CD14-positive monocyte (primary cell): ENCODE data around the gene USP53. TPM values are rescaled to one million over a fixed set of nuclear protein-coding genes. Genes with fewer than 3 reads are reported as not detected.
"Not testable (repeated sequence)": the region's sequence is repeated elsewhere in the genome, so short reads cannot be mapped to it uniquely, and the experiment has no call there.

Experiments used
- DNase-seq, 3 donors: peaks; one replicate each; pipeline ENCODE4 v3.0.0-alpha.2; 2011 to 2022
- H2AFZ ChIP-seq: 2 replicates; pipeline ENCODE4 v1.6.0; 2012; ENCODE audit warnings: mild to moderate bottlenecking, low read depth, low read length, inconsistent platforms; ENCODE audit not compliant: insufficient read depth, poor library complexity, severe bottlenecking
- H3K27ac ChIP-seq, 2 donors: 1 replicate in 1 of 2; 2 replicates in 1 of 2; pipeline ENCODE4 v1.5.1; 2012 to 2013; ENCODE audit warnings: low read length in 2 of 2, control low read depth in 1 of 2, inconsistent platforms in 1 of 2, low read depth in 1 of 2, mild to moderate bottlenecking in 1 of 2
- H3K27me3 ChIP-seq, 2 donors: one replicate each; pipeline versions ENCODE4 v1.6.0 to v1.6.1; 2011 to 2013; ENCODE audit warnings: low read length in 2 of 2; ENCODE audit not compliant: control insufficient read depth in 2 of 2, insufficient read depth in 2 of 2
- H3K36me3 ChIP-seq, 2 donors: replicated peaks in 1 of 2; 1 replicate in 1 of 2; 2 replicates in 1 of 2; pipeline versions ENCODE4 v1.5.1 to v1.6.1; 2012 to 2013; ENCODE audit warnings: low read length in 2 of 2, control low read depth in 1 of 2, inconsistent platforms in 1 of 2, mild to moderate bottlenecking in 1 of 2; ENCODE audit not compliant: insufficient read depth in 2 of 2, control insufficient read depth in 1 of 2
- H3K4me1 ChIP-seq, 2 donors: 1 replicate in 1 of 2; 2 replicates in 1 of 2; pipeline versions ENCODE4 v1.5.1 to v1.6.1; 2012 to 2013; ENCODE audit warnings: low read length in 2 of 2, control low read depth in 1 of 2, inconsistent platforms in 1 of 2, mild to moderate bottlenecking in 1 of 2, moderate library complexity in 1 of 2; ENCODE audit not compliant: insufficient read depth in 2 of 2, control insufficient read depth in 1 of 2
- H3K4me2 ChIP-seq: replicated peaks from 2 replicates; pipeline ENCODE3; 2012; ENCODE audit warnings: low read length, moderate library complexity, mild to moderate bottlenecking; ENCODE audit not compliant: poor library complexity, severe bottlenecking; ENCODE audit errors: extremely low read depth
- H3K4me3 ChIP-seq, 3 experiments: fragments of 200-600 bp in 1 of 3; sonication (generic) in 1 of 3; replicated peaks in 1 of 3; 1 replicate in 2 of 3; 2 replicates in 1 of 3; pipeline ENCODE4 v1.5.1; 2011 to 2013; ENCODE audit warnings: low read length in 3 of 3, mild to moderate bottlenecking in 3 of 3, control low read depth in 2 of 3, low read depth in 2 of 3, inconsistent platforms in 1 of 3, moderate library complexity in 1 of 3
- H3K79me2 ChIP-seq: 2 replicates; pipeline ENCODE4 v1.6.0; 2012; ENCODE audit warnings: mild to moderate bottlenecking, control low read depth, inconsistent platforms, low read length, moderate library complexity; ENCODE audit not compliant: insufficient read depth
- H3K9ac ChIP-seq: 2 replicates; pipeline ENCODE4 v1.6.0; 2017; ENCODE audit warnings: low read length, mild to moderate bottlenecking; ENCODE audit not compliant: insufficient read depth, poor library complexity, severe bottlenecking
- H3K9me3 ChIP-seq, 2 donors: replicated peaks in 1 of 2; 1 replicate in 1 of 2; 2 replicates in 1 of 2; pipeline versions ENCODE4 v1.5.1 to v1.6.1; 2012 to 2013; ENCODE audit warnings: low read length in 2 of 2, control low read depth in 1 of 2; ENCODE audit not compliant: control insufficient read depth in 1 of 2, insufficient read depth in 1 of 2
- H4K20me1 ChIP-seq: 2 replicates; pipeline ENCODE4 v1.6.0; 2012; ENCODE audit warnings: mild to moderate bottlenecking, low read length, control low read depth, moderate library complexity; ENCODE audit not compliant: insufficient read depth
- H3K27ac Mint-ChIP-seq, 7 donors: one replicate each; pipeline ENCODE4 v1.8.0; 2020; ENCODE audit warnings: mild to moderate bottlenecking in 7 of 7, mixed read lengths in 7 of 7, moderate library complexity in 6 of 7, inconsistent platforms in 2 of 7
- H3K27me3 Mint-ChIP-seq, 3 donors: one replicate each; pipeline ENCODE4 v1.8.0; 2021 to 2022; ENCODE audit warnings: low read depth in 3 of 3, mild to moderate bottlenecking in 3 of 3, mixed read lengths in 3 of 3, moderate library complexity in 3 of 3, inconsistent platforms in 1 of 3
- H3K36me3 Mint-ChIP-seq, 2 donors: one replicate each; pipeline ENCODE4 v1.8.0; 2020; ENCODE audit warnings: mixed read lengths in 2 of 2, inconsistent platforms in 1 of 2, mild to moderate bottlenecking in 1 of 2
- H3K4me1 Mint-ChIP-seq: one replicate; pipeline ENCODE4 v1.8.0; 2020; ENCODE audit warnings: mild to moderate bottlenecking, mixed read lengths
- H3K4me3 Mint-ChIP-seq, 2 donors: one replicate each; pipeline ENCODE4 v1.8.0; 2020; ENCODE audit warnings: mild to moderate bottlenecking in 2 of 2, mixed read lengths in 2 of 2, moderate library complexity in 1 of 2
- H3K9me3 Mint-ChIP-seq, 7 donors: one replicate each; pipeline ENCODE4 v1.8.0; 2020 to 2022; ENCODE audit warnings: mixed read lengths in 7 of 7, mild to moderate bottlenecking in 6 of 7, moderate library complexity in 6 of 7, inconsistent platforms in 2 of 7
- WGBS: methylation state at CpG from one replicate; pipeline ENCODE4 v1.1.5; 2013; ENCODE audit warnings: missing lambda C conversion rate; ENCODE audit not compliant: insufficient coverage; 5-methylcytosine and 5-hydroxymethylcytosine counted together
- intact Hi-C, 2 donors: fragments of 100-400 bp; cut with micrococcal nuclease; formaldehyde crosslinking; loops; one replicate each; pipeline versions ENCODE4 v1.15.0 to v1.15.1; 2023
- polyA plus RNA-seq, 3 donors: library from polyadenylated mRNA; depleted of rRNA in 1 of 3; unstranded in 2 of 3; stranded (reverse) in 1 of 3; fragments of 300-500 nt in 2 of 3; fragments of >200 nt in 1 of 3; fragmentation: Illumina TruSeq in 2 of 3; gene quantifications; 1 replicate in 2 of 3; 2 replicates in 1 of 3; pipeline ENCODE4 v1.2.3, GENCODE V29; 2012 to 2021
- TF ChIP-seq, protein P1 (sequence below): fragments of 200-600 bp; IDR thresholded peaks from one replicate; pipeline ENCODE4 v1.8.0; 2022; ENCODE audit warnings: antibody characterized with exemption, mild to moderate bottlenecking

Gene USP53
- polyA plus RNA-seq, 3 donors = 0.11 to 0.44 (median 0.22) TPM

DNA sequence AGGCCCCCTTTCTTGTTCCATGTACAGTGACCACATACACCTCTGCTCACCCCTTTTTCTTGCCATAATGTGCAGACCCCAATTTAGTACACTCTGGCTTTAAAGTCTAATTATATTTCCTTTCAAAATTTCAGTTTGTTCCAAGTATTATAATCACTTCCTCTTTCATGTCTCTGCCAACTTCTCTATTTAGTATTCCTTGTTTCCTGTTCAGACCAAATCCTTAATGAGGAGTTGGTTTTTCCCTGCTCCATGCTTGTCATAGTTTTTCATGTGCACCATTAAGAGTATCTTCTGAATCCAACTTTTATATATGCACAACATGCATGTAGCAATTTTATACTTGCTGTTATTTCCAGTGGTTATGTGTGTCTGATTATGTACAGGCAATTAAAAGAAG lies 32.3 kb downstream of the USP53 start:
- no peaks in the 10 kb centered on the region for H3K9me3 Mint-ChIP-seq
- peak; percentile 2 to 49 (median 42) for DNase-seq
- H3K27ac Mint-ChIP-seq = peak overlapping the region in 2 of 7 donors; percentile 64 to 68
- H3K36me3 Mint-ChIP-seq = no peaks in the 10 kb centered on the region
- H3K4me2 ChIP-seq = peak overlapping the region; percentile 32
- H3K27me3 Mint-ChIP-seq = no peaks in the 10 kb centered on the region
- H3K4me1 Mint-ChIP-seq = peaks cover 9% of the 10 kb centered on the region
- H3K27me3 ChIP-seq = no peaks in the 10 kb centered on the region
- H3K36me3 ChIP-seq = no peaks in the 10 kb centered on the region
- H2AFZ ChIP-seq = no peak overlapping the region
- H3K27ac ChIP-seq = no peak overlapping the region
- H3K4me3 Mint-ChIP-seq = no peak overlapping the region
- no peak overlapping the region for H3K9ac ChIP-seq
- intact Hi-C loops = no loop called here
- no peaks in the 10 kb centered on the region for H4K20me1 ChIP-seq
- TF ChIP-seq, protein P1, sequence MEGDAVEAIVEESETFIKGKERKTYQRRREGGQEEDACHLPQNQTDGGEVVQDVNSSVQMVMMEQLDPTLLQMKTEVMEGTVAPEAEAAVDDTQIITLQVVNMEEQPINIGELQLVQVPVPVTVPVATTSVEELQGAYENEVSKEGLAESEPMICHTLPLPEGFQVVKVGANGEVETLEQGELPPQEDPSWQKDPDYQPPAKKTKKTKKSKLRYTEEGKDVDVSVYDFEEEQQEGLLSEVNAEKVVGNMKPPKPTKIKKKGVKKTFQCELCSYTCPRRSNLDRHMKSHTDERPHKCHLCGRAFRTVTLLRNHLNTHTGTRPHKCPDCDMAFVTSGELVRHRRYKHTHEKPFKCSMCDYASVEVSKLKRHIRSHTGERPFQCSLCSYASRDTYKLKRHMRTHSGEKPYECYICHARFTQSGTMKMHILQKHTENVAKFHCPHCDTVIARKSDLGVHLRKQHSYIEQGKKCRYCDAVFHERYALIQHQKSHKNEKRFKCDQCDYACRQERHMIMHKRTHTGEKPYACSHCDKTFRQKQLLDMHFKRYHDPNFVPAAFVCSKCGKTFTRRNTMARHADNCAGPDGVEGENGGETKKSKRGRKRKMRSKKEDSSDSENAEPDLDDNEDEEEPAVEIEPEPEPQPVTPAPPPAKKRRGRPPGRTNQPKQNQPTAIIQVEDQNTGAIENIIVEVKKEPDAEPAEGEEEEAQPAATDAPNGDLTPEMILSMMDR = no peak
- H3K9me3 ChIP-seq = no peaks in the 10 kb centered on the region
- H3K4me3 ChIP-seq = no peak overlapping the region
- peaks cover 11 to 13% of the 10 kb centered on the region in 2 donors for H3K4me1 ChIP-seq
- H3K79me2 ChIP-seq = no peaks in the 10 kb centered on the region

DNA sequence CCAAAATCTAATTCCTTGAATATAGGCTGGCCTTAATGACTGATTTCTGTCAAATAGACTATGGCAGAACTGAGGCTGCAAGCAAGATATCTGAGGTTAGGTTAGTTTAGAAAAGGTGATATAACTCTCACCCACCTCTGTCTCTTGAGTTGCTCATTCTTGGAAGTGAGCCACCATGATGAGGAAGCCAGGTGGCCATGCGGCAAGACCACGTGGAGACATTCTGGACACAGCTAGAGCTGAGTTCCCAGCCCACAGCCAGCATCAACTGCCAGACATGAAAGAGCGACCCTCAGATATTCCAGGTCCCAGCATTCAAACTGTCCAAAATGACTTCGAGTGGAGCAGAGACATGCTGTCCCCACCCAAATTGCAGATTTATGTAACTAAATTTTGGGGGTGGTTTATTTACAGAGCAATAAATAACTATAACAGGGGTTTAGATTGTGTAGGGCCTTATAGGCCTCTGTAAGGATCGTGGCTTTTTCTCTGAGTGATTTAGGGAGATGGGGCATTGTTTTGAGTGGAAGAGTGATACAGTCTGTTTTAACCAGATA lies 33.7 kb downstream of the USP53 start:
- peaks cover 11 to 13% of the 10 kb centered on the region in 2 donors for H3K4me1 ChIP-seq
- H3K27ac ChIP-seq = no peak overlapping the region
- no peaks in the 10 kb centered on the region for H3K36me3 ChIP-seq
- WGBS = 85% methylated on average over 2 of the region's 5 CpGs
- H3K9me3 ChIP-seq = no peaks in the 10 kb centered on the region
- Mint-ChIP-seq H3K9me3 (no peaks in the 10 kb centered on the region), H3K4me3 (no peak overlapping the region), H3K27me3 (no peaks in the 10 kb centered on the region), H3K4me1 (peaks cover 9% of the 10 kb centered on the region), H3K27ac (no peak overlapping the region), H3K36me3 (no peaks in the 10 kb centered on the region)
- H3K4me2 ChIP-seq = no peak overlapping the region
- no peaks in the 10 kb centered on the region for H4K20me1 ChIP-seq
- DNase-seq = no peak
- no peak overlapping the region for H2AFZ ChIP-seq
- no peaks in the 10 kb centered on the region for H3K79me2 ChIP-seq
- no peak overlapping the region for H3K4me3 ChIP-seq
- TF ChIP-seq, protein P1 = no peak
- no peaks in the 10 kb centered on the region for H3K27me3 ChIP-seq
- intact Hi-C loops = no loop called here
- H3K9ac ChIP-seq = no peak overlapping the region

DNA sequence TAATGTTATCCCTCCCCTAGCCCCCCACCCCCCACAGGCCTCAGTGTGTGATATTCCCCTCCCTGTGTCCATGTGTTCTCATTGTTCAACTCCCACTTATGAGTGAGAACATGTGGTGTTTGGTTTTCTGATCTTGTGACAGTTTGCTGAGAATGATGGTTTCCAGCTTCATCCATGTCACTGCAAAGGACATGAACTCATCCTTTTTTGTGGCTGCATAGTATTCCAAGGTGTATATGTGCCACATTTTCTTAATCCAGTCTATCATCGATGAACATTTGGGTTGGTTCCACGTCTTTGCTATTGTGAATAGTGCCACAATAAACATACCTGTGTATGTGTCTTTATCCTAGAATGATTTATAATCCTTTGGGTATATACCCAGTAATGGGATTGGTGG lies 38.5 kb downstream of the USP53 start:
- H3K4me3 Mint-ChIP-seq, H3K27me3 Mint-ChIP-seq, H3K27ac Mint-ChIP-seq, H3K36me3 ChIP-seq, H3K79me2 ChIP-seq, intact Hi-C loops, H3K4me1 Mint-ChIP-seq, H3K9me3 ChIP-seq, H3K27ac ChIP-seq, H3K4me3 ChIP-seq, DNase-seq, H3K4me2 ChIP-seq, H2AFZ ChIP-seq, H3K27me3 ChIP-seq, H3K4me1 ChIP-seq, H4K20me1 ChIP-seq, H3K9ac ChIP-seq: not testable (repeated sequence)
- Mint-ChIP-seq H3K36me3 (peaks cover 0 to 15% of the 10 kb centered on the region in 2 donors), H3K9me3 (peaks cover 2 to 15% (median 9%) of the 10 kb centered on the region in 7 donors)
- no CpG with 5 or more reads among the region's 2 CpGs for WGBS
